Tibial nerve (tissue), 4 donors: ENCODE results near the gene AMPD3. TPM values are rescaled to one million over a fixed set of nuclear protein-coding genes. Genes with fewer than 3 reads are reported as not detected.
A peak's percentile ranks its signal among the peaks of the same experiment; 100 is the strongest.

Experiments
- DNase-seq, 2 donors: peaks; one replicate each; pipeline ENCODE4 v3.0.0-alpha.2; 2019; ENCODE audit warnings: low spot score in 2 of 2
- H3K27ac ChIP-seq, 4 donors: fragments of 200-600 bp; sonication (generic) in 3 of 4; one replicate each; pipeline ENCODE4 v1.5.1; 2017 to 2019; ENCODE audit warnings: mild to moderate bottlenecking in 1 of 4
- H3K27me3 ChIP-seq, 2 donors: fragments of 200-600 bp; sonication (generic) in 1 of 2; one replicate each; pipeline versions ENCODE4 v1.5.1 to v1.6.0; 2017 to 2019
- H3K36me3 ChIP-seq, 3 donors: fragments of 200-600 bp; sonication (generic); one replicate each; pipeline ENCODE4 v1.5.1; 2018 to 2019
- H3K4me1 ChIP-seq, 4 donors: fragments of 200-600 bp; sonication (generic) in 3 of 4; one replicate each; pipeline ENCODE4 v1.5.1; 2017 to 2019
- H3K4me3 ChIP-seq, 4 donors: fragments of 200-600 bp; sonication (generic) in 3 of 4; one replicate each; pipeline ENCODE4 v1.5.1; 2017 to 2019; ENCODE audit warnings: mild to moderate bottlenecking in 1 of 4, moderate library complexity in 1 of 4
- H3K9me3 ChIP-seq, 4 donors: fragments of 200-600 bp; sonication (generic) in 3 of 4; one replicate each; pipeline ENCODE4 v1.5.1; 2017 to 2019
- CTCF ChIP-seq, 5 experiments: fragments of 200-600 bp in 3 of 5; fragments of 450-650 bp in 2 of 5; sonication (generic) in 3 of 5; IDR thresholded peaks; one replicate each; pipeline ENCODE4 v1.5.1; 2016 to 2019; ENCODE audit warnings: antibody characterized with exemption in 5 of 5, mild to moderate bottlenecking in 3 of 5, moderate library complexity in 2 of 5
- EP300 ChIP-seq, 2 donors: sonication (generic); formaldehyde crosslinking; IDR thresholded peaks; one replicate each; pipeline ENCODE4 v1.6.1; 2017; ENCODE audit warnings: antibody characterized with exemption in 2 of 2, mild to moderate bottlenecking in 1 of 2
- POLR2A ChIP-seq, 2 donors: fragments of 450-650 bp; IDR thresholded peaks; one replicate each; pipeline ENCODE4 v1.6.1; 2017; ENCODE audit warnings: antibody characterized with exemption in 2 of 2, mild to moderate bottlenecking in 2 of 2, moderate library complexity in 2 of 2
- WGBS, 2 donors: methylation state at CpG; one replicate each; pipeline ENCODE4 v1.1.5; 2018; 5-methylcytosine and 5-hydroxymethylcytosine counted together
- total RNA-seq, 4 donors: library from RNA; depleted of rRNA; stranded (reverse); fragments of >200 nt; gene quantifications; one replicate each; pipeline ENCODE4 v1.1.0, GENCODE V29; 2016

The AMPD3 gene
- total RNA-seq, 4 donors from 2014 or later = 1.0 to 8.7 (median 3.7) TPM

GRCh38 chr11:10505278-10506007 is 50.4 kb downstream of the AMPD3 start:
- Histone ChIP-seq H3K4me3 (no peak overlapping the region), H3K9me3 (no peaks in the 10 kb centered on the region), H3K36me3 (no peaks in the 10 kb centered on the region), H3K27me3 (no peaks in the 10 kb centered on the region), H3K4me1 (peaks cover 0 to 6% (median 0%) of the 10 kb centered on the region in 4 donors), H3K27ac (no peak overlapping the region)
- 87% methylated on average over 6 of the region's 6 CpGs for WGBS, 2 donors
- DNase-seq = no peak
- no peak for TF ChIP-seq CTCF (IDR thresholded peaks at IDR 0.05)
- no peak for TF ChIP-seq EP300 (IDR thresholded peaks at IDR 0.05)
- TF ChIP-seq POLR2A (IDR thresholded peaks at IDR 0.05) = no peak

GRCh38 chr11:10506008-10506370 is 50.9 kb downstream of the AMPD3 start:
- DNase-seq = no peak
- H3K4me1 ChIP-seq = peaks cover 0 to 6% (median 0%) of the 10 kb centered on the region in 4 donors
- no peaks in the 10 kb centered on the region for H3K9me3 ChIP-seq
- no peak overlapping the region for H3K4me3 ChIP-seq
- H3K36me3 ChIP-seq = peaks cover 0 to 3% (median 0%) of the 10 kb centered on the region in 3 donors
- no peak overlapping the region for H3K27ac ChIP-seq
- TF ChIP-seq EP300 (IDR thresholded peaks at IDR 0.05) (no peak), POLR2A (IDR thresholded peaks at IDR 0.05) (no peak), CTCF (IDR thresholded peaks at IDR 0.05) (no peak)
- H3K27me3 ChIP-seq = no peaks in the 10 kb centered on the region

GRCh38 chr11:10511181-10511621 is 56.1 kb downstream of the AMPD3 start:
- no peak for TF ChIP-seq POLR2A (IDR thresholded peaks at IDR 0.05)
- TF ChIP-seq EP300 (IDR thresholded peaks at IDR 0.05) = no peak
- TF ChIP-seq CTCF (IDR thresholded peaks at IDR 0.05) = no peak
- Histone ChIP-seq H3K4me3 (no peak overlapping the region), H3K27me3 (no peaks in the 10 kb centered on the region), H3K4me1 (peaks cover 0 to 15% (median 0%) of the 10 kb centered on the region in 4 donors), H3K27ac (no peak overlapping the region), H3K9me3 (no peaks in the 10 kb centered on the region), H3K36me3 (peaks cover 0 to 6% (median 0%) of the 10 kb centered on the region in 3 donors)
- WGBS, 2 donors = 74 to 76% methylated on average over 10 of the region's 10 CpGs
- no peak for DNase-seq

- 42 to 43% methylated on average over 2 of the region's 2 CpGs for WGBS, 2 donors
- TF ChIP-seq CTCF (IDR thresholded peaks at IDR 0.05) (peak in 4 of 5 experiments; percentile 13 to 33 (median 19)), EP300 (IDR thresholded peaks at IDR 0.05) (no peak)
- Histone ChIP-seq H3K27ac (no peak overlapping the region), H3K4me1 (peaks cover 0 to 15% (median 0%) of the 10 kb centered on the region in 4 donors), H3K36me3 (peaks cover 0 to 15% (median 0%) of the 10 kb centered on the region in 3 donors), H3K27me3 (no peaks in the 10 kb centered on the region), H3K9me3 (no peaks in the 10 kb centered on the region), H3K4me3 (no peak overlapping the region)
- DNase-seq = no peak
Measured at GRCh38 chr11:10514202-10514601, 59.1 kb downstream of the AMPD3 start.

- peaks cover 0 to 20% (median 0%) of the 10 kb centered on the region in 3 donors for H3K36me3 ChIP-seq
- 70 to 76% methylated on average over 2 of the region's 2 CpGs for WGBS, 2 donors
- H3K27ac ChIP-seq = no peak overlapping the region
- no peak for DNase-seq
- H3K27me3 ChIP-seq = no peaks in the 10 kb centered on the region
- H3K4me1 ChIP-seq = peaks cover 0 to 15% (median 0%) of the 10 kb centered on the region in 4 donors
- no peak overlapping the region for H3K4me3 ChIP-seq
- TF ChIP-seq CTCF (IDR thresholded peaks at IDR 0.05) (no peak), POLR2A (IDR thresholded peaks at IDR 0.05) (no peak), EP300 (IDR thresholded peaks at IDR 0.05) (no peak)
- no peaks in the 10 kb centered on the region for H3K9me3 ChIP-seq
Measured at GRCh38 chr11:10514709-10515108, 59.6 kb downstream of the AMPD3 start.
